T-helper 1 cell treated with Interleukin-12 subunit alpha and Interleukin-12 subunit beta and Interleukin-4 antibody, amounts not matched to agents 30 ng/mL and 1 ng/mL, for 36 hours (primary cell): Measurements from ENCODE around the gene TLCD3B. TPM values are rescaled to one million over a fixed set of nuclear protein-coding genes. Genes with fewer than 3 reads are reported as not detected.

Source experiments
- intact Hi-C: fragments of 100-400 bp; cut with micrococcal nuclease; formaldehyde crosslinking; loops from one replicate; pipeline ENCODE4 v1.15.1; 2024
- total RNA-seq: library from RNA; stranded (reverse); gene quantifications from 2 replicates; pipeline ENCODE4 v1.2.3, GENCODE V29; 2022

TLCD3B gene
- 1.4 and 2.3 TPM in 2 replicates for total RNA-seq

GRCh38 chr16:30030841-30031413 lies at the start of gene TLCD3B:
Gene TLCD3B, minus strand, starts transcription at chr16:30031271. Its CDS starts 744 bp downstream, at chr16:30030527.
- intact Hi-C loops, result no loop called here

GRCh38 chr16:30079480-30079879 lies 48.4 kb upstream of the TLCD3B start:
- intact Hi-C loops, result no loop called here

GRCh38 chr16:30078744-30079143 lies 47.7 kb upstream of the TLCD3B start:
- intact Hi-C loops, result no loop called here

GRCh38 chr16:30077656-30078055 lies 46.6 kb upstream of the TLCD3B start:
- intact Hi-C loops, result loop anchor here (2.0 kb wide), 1 partner anchor 45 kb away; the partner anchor contains the start of gene MAPK3

GRCh38 chr16:30076276-30076791 lies 45.3 kb upstream of the TLCD3B start:
- intact Hi-C loops, result loop anchor here (1.0 to 2.0 kb wide), 4 partner anchors 16 to 622 kb away; partner anchors contain the start of genes MAPK3 and YPEL3

GRCh38 chr16:30075503-30076275 lies 44.6 kb upstream of the TLCD3B start, which contains the start of gene PPP4C:
Gene PPP4C, plus strand, starts transcription at chr16:30075994. Its CDS starts 384 bp downstream, at chr16:30076378.
- intact Hi-C loops, result loop anchor here (1.0 to 2.0 kb wide), 5 partner anchors 10 to 623 kb away; partner anchors contain the start of genes ALDOA, MAPK3 and YPEL3

GRCh38 chr16:30070490-30070889 lies 39.4 kb upstream of the TLCD3B start:
- intact Hi-C loops, result no loop called here

- intact Hi-C loops, result loop anchor here (5.0 kb wide), 2 partner anchors 287 to 402 kb away; partner anchors contain the start of genes CD2BP2 and ITGAL
Measured at GRCh38 chr16:30069611-30070462, 38.8 kb upstream of the TLCD3B start.

- intact Hi-C loops, result loop anchor here (5.0 kb wide), 2 partner anchors 288 to 403 kb away; partner anchors contain the start of genes CD2BP2 and ITGAL
Measured at GRCh38 chr16:30068750-30069610, 37.9 kb upstream of the TLCD3B start.

- intact Hi-C loops, result loop anchor here (5.0 kb wide), 2 partner anchors 289 to 404 kb away; partner anchors contain the start of genes CD2BP2 and ITGAL
Measured at GRCh38 chr16:30068333-30068732, 37.3 kb upstream of the TLCD3B start.

- intact Hi-C loops, result loop anchor here (5.0 kb wide), 2 partner anchors 290 to 405 kb away; partner anchors contain the start of genes CD2BP2 and ITGAL
Measured at GRCh38 chr16:30067584-30067916, 36.5 kb upstream of the TLCD3B start.

- intact Hi-C loops, result loop anchor here (5.0 kb wide), 2 partner anchors 290 to 405 kb away; partner anchors contain the start of genes CD2BP2 and ITGAL
Measured at GRCh38 chr16:30066761-30067583, 35.9 kb upstream of the TLCD3B start.

- intact Hi-C loops, result loop anchor here (1.0 to 5.0 kb wide), 12 partner anchors 9 to 632 kb away; partner anchors contain the start of genes CD2BP2, FBRS, ITGAL and MAPK3
Measured at GRCh38 chr16:30065943-30066760, 35.1 kb upstream of the TLCD3B start.

- intact Hi-C loops, result loop anchor here (1.0 to 5.0 kb wide), 12 partner anchors 10 to 633 kb away; partner anchors contain the start of genes CD2BP2, FBRS, ITGAL and MAPK3
Measured at GRCh38 chr16:30065102-30065942, 34.3 kb upstream of the TLCD3B start, which contains the start of gene ALDOA. Gene ALDOA, plus strand, starts transcription at chr16:30065760. Its CDS starts 1,138 bp downstream, at chr16:30066898.

GRCh38 chr16:30064729-30065101 lies 33.6 kb upstream of the TLCD3B start:
- intact Hi-C loops, result loop anchor here (1.0 to 5.0 kb wide), 12 partner anchors 11 to 634 kb away; partner anchors contain the start of genes CD2BP2, FBRS, ITGAL and MAPK3

- intact Hi-C loops, result loop anchor here (2.0 kb wide), 4 partner anchors 59 to 343 kb away; partner anchors contain the start of genes MAPK3, TBC1D10B and ZNF771
Measured at GRCh38 chr16:30063893-30064728, 33.0 kb upstream of the TLCD3B start.
